Activated CD8-positive, alpha-beta memory T cell treated with anti-CD3 and anti-CD28 coated beads, Interleukin-2, amount 50 U/mL, for 48 hours (primary cell): ENCODE measurements around the gene UMAD1.

Experiments used
- DNase-seq: peaks from one replicate; pipeline ENCODE4 v3.0.0-alpha.2; 2020

UMAD1 gene

DNA sequence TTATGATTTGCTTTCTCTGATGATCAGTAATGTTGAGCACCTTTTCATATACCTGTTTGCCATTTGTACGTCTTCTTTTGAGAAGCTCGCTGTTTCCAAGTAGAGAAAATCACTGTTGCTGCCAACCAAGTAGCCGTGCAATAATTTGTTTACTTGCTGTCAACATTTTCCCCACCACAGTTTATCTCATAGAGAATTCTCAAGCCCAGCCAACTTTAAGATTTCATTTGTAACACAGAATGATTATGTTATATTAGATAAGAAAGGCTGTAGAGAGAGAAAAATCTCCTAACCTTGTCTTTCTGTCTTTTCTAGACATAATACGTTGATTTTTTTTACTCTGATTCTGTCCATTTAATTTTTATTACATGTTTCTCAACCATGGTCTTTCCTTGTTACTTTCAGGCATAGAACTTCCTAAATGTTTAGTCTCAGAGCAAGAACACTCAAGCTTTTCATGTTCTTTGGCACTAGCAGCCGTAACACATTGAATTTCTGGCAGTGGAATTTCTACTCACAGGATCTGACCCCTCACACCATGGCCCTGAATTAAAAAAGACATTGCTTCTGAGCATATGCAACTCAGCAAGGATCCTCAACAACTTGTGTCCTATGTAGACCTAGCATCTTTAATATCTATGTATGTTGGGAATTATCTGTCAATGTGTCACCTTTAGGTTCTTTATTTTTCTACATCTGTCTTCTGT lies 54.7 kb downstream of the UMAD1 start:
- no peak for DNase-seq

DNA sequence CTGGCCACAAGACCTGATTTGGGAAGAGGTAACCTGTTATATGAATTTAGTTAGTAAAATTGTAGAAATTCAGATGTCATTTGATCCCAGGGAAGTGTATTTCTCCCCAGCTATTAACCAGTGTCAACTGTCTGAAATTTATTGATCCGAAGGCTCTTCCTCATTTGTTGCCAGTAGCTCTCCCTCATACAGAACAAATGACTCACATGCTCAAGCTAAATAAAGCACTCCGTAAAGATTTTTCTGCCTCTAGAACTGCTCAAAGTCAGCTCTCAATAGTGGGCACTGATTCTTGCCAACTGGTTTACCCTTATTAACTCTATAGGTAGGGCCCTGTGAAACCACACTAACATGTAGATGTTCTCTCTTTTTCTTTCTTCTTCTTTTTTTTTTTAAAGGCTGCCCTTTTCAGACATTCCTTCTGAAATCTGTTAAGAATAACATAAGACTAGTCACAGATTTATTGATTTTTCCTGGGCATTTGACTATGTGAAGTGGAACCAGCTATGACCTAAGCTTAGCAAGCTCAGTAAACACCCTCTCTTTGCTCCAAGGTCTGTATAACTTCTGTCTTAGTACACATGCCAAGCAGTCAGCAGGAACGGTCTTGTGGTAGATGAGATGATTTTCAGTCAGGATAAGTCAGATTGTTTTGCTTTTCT lies 56.0 kb downstream of the UMAD1 start:
- no peak for DNase-seq

DNA sequence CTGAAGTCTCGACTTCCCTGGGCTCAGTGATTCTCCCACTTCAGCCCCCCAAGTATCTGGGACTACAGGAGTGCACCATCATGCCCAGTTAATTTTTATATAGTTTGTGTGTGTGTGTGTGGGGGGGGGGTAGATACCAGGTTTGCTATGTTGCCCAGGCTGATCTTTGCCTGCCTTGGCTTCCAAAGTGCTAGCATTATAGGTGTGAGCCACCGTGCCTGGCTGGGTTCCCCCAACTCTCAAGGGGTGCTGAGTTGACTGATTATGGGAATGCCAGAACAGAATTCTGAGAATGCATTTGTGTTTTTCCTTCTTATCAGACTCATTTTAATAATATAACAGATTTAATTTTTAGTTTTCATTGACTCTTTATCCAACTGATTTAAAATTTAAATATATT lies 58.4 kb downstream of the UMAD1 start:
- DNase-seq, result no peak

DNA sequence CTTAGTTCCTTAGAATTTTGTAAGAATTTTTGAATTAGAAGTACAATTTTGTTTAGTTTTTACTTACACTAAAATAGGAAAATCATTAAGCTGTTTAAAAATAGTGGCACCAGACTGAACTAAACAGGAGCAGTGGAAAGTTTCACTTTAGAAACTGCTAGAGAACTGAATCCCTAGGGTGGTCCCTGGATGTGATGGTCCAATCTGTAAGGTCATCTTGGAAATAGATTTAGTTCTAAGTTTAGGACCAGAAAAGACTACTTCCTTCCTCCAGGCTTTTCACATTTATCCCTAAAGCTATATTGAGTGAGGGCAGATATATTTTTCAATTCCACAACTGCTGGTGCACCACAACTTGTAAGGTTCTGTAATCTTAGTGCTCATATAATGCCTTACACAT lies 58.8 kb downstream of the UMAD1 start:
- no peak for DNase-seq

DNA sequence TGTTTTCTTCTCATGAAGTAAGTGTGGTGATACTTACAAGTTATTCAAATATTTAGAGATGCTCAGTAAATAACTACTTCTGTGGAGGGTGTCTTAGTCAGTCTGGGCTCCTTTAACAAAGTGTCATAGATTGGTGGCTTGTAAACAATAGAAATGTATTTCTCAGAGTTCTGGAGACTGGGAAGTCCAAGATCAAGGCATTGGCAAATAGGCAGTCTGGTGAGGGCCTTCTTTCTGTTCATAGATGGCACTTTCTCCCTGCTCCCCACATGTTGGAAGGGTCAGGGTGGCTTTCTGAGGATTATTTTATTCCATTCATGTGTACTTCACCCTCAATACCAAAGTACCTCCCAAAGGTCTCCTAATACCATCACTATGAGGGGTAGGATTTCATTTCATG lies 59.4 kb downstream of the UMAD1 start:
- no peak for DNase-seq

DNA sequence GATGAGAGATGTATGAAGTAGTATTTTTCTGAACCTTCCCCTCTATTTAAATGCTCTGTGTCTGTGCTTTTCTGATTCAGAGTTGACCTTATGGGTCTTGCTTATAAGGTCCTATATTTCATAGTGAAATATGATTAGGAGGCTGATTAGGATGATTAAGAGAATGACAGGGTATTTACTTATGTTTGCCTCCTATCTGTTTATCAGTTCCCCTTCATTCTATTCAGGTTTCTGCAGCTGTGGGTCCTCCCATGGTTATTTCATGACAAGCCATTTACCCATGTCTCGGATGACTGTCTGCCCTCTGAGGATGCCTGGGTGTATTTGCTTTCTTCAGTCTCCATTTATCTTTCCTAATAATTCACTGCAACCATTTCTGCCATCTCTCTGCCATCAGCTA lies 61.0 kb downstream of the UMAD1 start:
- no peak for DNase-seq

DNA sequence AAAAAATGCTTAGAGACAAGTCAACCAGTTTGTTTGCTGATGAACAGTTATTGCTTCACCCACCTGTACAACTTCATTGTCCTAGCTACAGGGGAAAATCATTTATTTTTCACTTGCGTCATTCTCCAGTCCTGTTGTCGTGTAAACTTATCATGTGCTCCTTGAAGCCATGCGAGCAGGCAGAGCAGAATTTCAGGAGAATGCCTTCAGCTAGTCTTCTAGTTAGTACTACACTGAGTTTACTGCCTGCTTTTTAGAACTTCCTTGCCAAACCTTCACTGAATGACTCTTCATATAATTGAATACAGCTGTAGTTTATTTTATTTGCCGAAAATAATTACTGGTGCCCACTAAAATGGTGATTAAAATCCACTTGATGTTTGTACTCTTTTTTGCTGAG lies 62.3 kb downstream of the UMAD1 start:
- DNase-seq, result no peak

DNA sequence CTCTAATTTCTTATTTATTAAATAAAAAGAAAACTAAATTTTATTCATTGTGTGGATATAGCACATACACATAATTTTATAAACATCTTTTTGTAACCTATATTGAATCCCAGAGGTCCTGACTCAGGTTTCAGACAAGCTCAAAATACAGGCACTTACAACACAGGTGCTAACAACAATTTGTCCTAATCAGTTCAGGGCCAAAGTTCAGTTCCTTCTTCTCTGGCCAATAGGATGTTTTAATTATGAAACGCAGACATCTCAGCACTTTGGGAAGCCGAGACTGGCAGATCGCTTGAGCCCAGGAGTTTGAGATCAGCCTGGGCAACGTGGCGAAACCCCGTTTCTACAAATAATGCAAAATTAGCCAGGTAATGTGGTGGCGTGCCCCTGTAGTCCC lies 62.9 kb downstream of the UMAD1 start:
- no peak for DNase-seq

DNA sequence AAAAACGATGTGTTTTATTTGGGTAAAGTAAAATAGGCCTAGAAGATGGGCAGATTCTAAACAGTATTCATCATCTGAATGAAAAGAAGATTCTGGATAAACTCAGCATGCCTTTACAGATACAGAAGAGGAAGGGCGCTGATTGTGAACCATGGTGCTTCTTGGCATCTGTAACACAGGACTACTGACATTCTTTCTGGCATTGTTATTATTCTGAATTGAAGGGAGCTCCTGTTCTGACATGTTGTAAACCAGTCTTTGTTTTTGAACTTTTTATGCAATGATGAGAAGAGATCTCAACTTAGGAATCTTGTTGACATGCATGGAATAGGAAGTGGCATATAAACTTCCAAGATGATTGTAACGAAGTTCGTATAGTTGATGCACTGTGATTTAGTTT lies 64.3 kb downstream of the UMAD1 start:
- DNase-seq, result no peak

DNA sequence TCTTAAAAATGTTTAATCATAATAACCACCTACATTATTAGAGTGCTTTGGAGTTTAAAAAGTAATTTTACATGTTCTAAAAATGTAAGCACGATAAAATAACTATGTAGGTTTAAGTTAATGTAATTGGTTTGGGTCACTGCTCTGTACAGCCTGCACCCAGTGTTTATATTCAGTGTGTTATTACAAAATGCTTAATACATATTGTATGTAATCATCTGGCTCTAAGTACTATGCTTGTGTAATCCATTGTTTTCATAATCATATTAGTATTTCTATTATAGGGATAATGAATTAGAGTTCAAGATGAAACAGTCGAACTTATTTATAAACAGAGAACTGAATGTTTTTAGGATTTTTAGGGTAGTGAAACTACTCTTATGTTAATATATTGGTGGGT lies 64.8 kb downstream of the UMAD1 start:
- DNase-seq, result no peak

DNA sequence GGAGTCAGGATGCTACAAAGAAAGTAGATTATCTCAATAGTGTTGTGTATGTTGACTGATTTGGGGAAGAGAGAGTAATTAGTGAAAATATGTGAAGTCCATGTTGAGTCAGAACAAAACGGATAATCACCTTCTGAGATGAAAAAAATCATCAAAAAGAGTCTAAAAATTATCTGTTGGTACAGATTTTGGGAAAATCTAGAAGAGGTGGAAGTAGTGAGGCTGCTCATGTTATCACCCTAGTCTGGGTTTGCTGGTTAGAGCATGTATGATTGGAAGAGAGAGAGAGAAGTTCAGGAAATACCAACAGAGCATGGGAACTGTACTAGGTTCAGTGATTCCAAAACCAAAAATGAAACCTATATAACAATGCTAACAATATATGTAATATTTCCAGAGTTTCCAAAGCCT lies 65.6 kb downstream of the UMAD1 start:
- no peak for DNase-seq

DNA sequence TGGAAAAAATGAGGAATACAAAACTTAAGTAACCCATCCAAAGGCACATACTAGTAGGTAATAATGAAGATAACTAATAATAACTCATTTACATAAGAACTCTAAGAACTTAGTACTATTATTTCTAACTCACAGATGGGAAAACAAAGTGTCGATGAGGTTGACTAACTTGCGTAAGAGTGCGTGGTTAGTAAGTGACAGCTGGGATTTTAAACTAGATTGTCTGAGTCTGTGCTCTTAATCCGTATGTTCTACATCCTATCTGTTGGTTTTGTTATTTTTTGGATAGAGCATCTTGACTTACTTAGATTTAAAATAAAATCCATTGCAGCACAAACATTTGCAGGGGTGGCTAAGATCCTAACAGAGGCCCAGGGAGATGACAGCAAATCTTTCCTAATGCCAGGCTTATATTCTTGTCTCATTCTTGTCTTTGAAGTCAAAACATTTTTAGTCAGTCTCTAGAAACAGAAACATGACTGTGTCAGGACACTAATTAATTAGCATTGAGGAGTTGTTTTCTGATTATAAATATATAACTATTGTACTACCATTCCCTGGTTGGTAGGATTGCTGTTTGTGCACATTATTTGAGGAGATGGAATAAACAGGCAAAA lies 66.1 kb downstream of the UMAD1 start:
- no peak for DNase-seq

DNA sequence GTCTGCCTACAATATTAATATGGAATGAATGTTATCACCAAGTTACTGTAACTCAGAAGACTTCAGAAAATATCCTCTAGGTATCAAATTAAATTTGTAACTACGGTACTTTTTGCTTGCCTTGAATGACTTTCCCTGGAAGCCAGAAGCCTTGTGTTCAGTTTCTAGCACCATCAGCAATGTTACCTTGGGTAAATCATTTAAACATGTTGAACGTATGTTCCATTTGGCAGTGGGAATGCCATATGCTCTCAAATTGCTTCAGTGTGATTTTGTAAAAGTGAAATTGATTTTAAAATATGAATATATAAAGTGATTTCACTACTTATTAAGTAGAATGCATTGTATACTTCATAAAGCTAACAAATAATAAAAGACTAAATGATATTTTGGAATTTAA lies 66.7 kb downstream of the UMAD1 start:
- no peak for DNase-seq

DNA sequence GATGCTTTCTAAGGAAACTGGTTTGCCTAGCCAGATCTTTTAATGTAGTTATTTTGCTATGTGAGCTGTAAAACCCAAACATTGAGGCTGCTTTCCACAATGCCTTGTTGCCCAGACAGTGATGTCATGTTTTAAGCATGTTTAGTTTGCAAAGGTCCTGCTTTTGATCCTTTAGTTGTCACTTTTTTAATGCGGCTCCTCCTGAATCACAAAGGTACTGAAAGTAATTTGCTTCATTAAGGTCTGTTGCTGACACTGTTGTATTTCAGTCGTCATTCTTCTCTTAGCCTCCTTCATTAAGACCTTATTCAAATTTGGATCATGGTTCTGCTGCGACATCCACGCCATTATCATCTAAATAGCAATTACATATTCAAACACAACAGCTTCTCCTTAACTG lies 67.3 kb downstream of the UMAD1 start:
- no peak for DNase-seq

DNA sequence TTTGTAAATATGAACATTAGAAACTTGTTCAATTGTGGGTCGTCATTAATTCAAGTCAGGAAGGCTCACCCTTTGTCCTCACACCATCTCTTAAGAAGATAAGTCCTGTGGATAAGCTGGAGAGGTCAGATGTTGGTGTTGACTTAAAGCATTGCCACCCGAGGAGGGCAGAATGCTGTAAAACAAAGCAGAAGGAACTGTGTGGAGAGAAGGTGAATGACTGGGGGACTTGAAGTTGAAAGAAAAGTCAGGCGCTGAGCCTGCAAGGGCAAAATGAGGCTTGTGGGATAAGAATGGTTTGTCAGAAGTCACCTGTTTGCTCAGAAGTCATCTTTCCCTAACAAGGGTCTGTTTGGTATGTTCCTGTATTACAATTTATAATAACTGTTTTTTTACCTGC lies 68.7 kb downstream of the UMAD1 start:
- DNase-seq, result no peak

DNA sequence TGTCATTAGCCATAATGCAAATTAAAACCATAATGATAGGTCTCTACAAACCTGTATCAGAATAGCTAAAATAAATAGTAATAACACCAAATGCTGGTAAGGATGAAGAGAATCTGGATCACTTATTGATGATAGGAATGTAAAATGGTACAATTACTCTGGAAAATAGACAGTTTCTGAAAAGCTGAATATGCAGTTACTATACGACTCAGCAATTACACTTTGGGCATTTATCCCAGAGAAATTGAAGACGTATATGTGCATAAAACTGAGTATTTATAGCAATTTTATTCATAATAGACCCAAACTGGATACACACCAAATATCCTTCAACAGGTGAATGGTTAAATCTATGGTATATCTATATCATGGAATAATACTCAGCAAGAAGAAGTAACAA lies 69.9 kb downstream of the UMAD1 start:
- DNase-seq, result no peak

DNA sequence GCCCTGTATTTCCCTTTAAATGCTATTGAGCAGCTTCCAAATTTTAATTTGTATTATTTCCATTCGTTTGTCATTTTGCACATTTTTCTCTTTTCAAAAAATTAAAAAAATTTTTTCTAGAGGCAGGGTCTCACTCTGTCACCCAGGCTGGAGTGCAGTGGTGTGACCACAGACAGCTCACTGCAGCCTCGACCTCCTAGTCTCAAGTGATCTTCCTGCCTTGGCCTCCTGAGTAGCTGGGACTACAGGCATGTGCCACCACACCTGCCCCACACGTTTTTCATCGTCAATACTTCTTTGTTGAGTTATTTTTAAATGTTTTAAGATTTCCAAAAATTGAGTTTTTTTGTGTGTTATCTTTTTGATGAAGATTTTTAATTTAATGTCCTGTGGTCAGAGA lies 73.2 kb downstream of the UMAD1 start:
- DNase-seq, result no peak

DNA sequence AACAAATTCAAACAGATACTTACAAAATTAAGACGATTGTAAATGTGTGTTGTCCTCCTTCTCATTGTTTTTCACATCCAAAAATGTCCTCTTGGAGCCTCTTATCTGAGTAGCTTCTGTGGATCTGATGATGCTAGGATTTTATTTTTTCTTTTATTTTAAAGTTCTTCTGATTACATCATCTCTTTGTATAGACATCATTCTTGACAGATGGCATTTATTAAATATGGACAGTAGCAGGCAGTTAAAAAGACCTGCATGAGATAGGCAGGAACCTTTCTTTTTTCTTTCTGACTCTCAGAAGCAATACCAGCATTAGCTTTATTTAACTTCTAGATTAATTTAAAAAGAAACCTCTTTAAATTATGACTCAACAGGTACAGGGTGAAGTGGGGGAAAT lies 77.9 kb downstream of the UMAD1 start, which contains the start of gene RPA3:
RPA3 (minus strand) TSS at position 116 of the 400 bp plus-strand sequence. CDS start 78,189 bp downstream, outside the sequence.
- DNase-seq, result no peak

DNA sequence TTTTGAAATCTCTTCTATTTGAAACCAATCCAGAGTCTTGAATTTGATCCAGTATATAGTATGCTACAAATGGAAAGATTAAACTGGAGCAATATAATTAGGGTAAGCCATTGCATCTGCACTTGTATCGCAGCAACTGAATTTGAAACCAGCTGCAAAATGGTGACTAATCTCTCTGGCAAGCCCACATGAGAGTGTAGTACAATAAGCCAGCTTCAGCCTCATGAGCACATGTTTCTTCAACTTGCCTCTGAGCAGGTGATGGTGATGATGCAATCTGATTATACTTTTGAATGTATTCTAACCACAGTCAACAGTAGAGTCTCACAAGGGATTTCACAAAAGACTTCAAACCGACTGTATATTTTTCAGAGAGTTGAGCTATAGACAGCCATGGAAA lies 78.7 kb downstream of the UMAD1 start:
- no peak for DNase-seq

DNA sequence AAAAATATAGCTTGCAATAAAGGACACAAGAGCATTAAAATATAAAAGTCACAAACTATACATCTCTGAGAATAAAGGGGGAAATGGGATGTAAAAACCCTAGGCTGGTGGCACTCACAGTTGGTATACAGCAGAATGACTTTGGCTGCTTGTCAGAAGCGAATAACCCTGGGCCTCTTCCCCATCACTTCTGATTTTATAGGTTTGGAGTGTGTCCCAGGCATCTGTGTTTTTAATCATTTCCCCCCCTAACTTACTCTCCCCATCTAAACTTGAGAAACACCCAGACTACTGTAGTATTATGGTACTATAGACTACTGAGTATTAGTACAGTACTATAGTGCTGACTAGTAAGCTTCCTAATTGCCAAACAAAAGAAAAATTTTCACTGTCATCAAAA lies 79.6 kb downstream of the UMAD1 start:
- no peak for DNase-seq

DNA sequence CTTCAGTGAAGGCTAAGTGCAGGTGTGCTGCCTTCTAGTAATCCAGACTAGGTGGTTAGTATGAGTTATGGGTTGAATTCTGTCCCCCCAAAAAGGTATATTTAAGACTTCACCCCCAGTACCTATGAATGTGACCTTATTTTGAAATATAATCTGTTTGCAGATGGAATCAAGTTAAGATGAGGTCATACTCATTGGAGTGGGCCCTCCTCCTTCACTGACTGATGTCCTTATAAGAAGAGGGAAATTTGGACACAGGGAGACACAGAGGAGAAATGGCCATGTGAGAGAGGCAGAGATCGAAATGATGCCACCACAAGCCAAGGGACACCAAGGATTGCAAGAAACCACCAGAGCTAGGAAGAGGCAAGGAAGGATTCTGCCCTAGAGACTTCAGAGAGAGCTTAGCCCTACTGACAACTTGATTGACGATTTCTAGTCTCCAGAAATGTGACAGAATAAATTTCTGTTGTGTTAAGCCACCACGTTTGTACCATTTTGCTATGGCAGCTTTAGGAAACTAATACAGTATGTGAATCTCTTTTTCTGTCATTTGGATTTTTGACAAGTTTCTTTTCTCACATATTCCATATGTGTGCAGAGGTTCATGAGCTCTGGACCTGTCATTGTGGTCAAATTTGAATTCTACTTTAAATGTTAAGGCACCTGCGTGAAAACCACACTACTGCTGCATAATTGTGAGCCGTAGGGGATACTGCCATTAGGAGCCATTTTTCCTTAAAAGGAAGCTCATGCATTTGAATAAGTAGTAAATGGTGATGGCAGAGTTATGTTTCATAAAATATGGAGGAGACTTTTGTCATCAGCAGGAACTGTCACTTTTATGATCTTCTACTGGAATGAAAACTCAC lies 80.4 kb downstream of the UMAD1 start:
- DNase-seq, result no peak

DNA sequence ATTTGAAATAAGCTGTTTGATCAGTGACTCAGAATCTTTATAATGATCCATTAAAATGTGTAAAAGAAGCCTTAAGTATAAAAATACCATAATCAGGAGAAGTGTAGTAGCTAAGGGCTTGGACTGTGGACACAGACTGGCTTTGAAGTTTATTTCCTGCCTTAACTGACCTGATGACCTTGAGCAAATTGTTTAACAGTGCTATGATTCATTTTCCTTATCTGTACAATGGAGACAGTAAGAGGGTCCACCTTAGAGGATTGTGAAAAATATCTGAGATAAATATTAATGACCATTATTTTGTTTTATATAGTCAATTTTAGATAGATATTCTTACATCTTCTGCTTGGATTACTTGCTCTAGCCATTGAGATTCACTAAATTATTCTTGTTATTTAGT lies 91.2 kb downstream of the UMAD1 start:
- DNase-seq, result no peak

DNA sequence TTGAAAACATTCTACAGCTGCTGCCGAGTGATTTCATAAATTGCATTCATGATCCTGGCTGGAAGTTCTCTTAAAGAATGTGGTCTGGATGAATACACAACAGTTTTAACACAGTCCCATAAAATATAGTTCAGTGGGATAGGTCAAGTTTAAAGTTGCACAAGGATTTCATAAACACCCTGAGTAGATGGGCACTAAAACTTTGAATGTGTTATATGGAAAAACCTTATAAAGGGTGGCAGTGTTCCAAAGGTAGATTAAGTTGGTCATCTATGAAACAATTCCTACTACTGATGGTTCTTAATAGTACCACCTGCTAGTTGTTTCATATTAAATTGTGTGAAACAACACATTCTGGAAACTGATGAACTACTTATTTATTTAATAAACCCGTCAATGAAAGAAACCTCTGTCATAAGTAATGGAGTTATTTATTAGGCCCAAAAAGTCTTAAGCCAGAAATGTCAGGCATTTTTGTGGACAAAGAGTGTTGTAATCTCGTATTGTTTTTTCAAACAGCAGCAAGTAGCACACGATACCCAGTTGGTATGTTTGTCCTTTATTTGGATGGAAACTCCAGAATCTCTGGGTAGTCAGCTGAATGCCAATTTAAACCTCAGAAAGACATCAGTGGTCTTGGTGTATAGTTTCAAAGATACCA lies 92.2 kb downstream of the UMAD1 start:
- no peak for DNase-seq
